GM12864 (cell line): Measurements from ENCODE around the gene ANKRD53.
"Not testable (repeated sequence)": the region's sequence is repeated elsewhere in the genome, so short reads cannot be mapped to it uniquely, and the experiment has no call there.

Experiments used
- DNase-seq: peaks from one replicate; pipeline ENCODE4 v3.0.0-alpha.2; 2011; ENCODE audit warnings: low read depth
- H3K4me3 ChIP-seq: 2 replicates; pipeline ENCODE4 v1.5.1; 2011; ENCODE audit warnings: mild to moderate bottlenecking, low read depth, low read length, control low read depth
- TF ChIP-seq, protein P1 (sequence below): IDR thresholded peaks from 2 replicates; pipeline ENCODE4 v1.5.1; 2011; ENCODE audit warnings: low read depth, mild to moderate bottlenecking, moderate library complexity, low read length, control low read depth, inconsistent platforms; ENCODE audit errors: missing control alignments

The ANKRD53 gene

DNA sequence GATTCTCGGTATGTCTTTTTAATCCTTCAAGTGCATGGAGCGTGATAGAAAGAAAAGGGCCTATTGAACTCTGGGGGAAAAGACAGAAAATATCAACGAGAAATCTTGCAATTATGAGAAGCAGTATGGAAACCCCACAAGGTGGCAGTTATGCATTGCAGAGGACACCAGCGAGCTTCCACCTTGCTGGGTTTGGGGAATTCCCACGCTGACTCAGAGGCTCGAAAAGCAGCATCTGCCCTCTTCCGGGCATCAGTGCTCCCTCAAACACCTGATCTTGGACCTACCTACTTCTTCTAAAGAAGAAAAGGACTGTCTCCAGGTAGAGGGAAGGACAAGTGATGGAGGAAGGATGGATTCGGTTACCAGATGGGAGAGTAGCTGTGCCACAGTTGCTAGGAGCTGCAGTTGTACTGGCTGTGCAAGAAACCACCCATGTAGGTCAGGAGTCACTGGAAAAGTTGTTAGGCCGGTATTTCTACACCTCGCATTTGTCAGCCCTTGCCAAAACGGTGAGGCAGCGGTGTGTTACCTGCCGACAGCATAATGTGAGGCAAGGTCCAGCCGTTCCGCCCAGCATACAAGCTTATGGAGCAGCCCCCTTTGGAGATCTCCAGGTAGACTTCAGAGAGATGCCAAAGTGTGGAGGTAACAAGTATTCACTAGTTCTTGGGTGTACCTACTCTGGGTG, 45.3 kb downstream of the ANKRD53 start:
- TF ChIP-seq, protein P1, sequence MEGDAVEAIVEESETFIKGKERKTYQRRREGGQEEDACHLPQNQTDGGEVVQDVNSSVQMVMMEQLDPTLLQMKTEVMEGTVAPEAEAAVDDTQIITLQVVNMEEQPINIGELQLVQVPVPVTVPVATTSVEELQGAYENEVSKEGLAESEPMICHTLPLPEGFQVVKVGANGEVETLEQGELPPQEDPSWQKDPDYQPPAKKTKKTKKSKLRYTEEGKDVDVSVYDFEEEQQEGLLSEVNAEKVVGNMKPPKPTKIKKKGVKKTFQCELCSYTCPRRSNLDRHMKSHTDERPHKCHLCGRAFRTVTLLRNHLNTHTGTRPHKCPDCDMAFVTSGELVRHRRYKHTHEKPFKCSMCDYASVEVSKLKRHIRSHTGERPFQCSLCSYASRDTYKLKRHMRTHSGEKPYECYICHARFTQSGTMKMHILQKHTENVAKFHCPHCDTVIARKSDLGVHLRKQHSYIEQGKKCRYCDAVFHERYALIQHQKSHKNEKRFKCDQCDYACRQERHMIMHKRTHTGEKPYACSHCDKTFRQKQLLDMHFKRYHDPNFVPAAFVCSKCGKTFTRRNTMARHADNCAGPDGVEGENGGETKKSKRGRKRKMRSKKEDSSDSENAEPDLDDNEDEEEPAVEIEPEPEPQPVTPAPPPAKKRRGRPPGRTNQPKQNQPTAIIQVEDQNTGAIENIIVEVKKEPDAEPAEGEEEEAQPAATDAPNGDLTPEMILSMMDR: peak; percentile 41
- DNase-seq, H3K4me3 ChIP-seq: not testable (repeated sequence)
